Measurements from ENCODE around the gene UMAD1.

The UMAD1 gene

DNA sequence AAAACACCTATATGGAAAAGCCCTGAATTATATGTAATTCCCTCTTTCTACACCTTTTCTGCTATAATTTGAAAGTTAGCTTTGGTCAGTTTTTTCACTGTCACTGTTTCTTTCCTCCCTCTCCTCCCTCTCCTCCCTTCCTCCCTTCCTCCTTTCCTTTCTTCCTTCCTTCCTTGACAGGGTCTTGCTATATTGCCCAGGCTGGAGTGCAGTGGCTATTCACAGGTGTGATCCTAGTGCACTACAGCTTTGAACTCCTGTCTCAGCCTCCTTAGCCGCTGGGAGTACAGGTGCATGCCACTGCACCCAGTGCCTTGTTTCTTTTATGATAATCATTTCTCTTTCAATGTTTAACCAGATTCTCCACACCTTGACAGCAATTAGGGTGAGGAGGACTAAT is 22.1 kb upstream of the UMAD1 start:
- no peak for DNase-seq
- no peaks in the 10 kb centered on the region for H3K79me2 ChIP-seq (ENCODE audit: low read length)
- no peaks in the 10 kb centered on the region for H3F3A ChIP-seq (ENCODE audit: insufficient read depth, low read length)
- H3K4me3 ChIP-seq (ENCODE audit: low read length), result no peak overlapping the region
- no peaks in the 10 kb centered on the region for H4K20me1 ChIP-seq (ENCODE audit: insufficient read depth, low read length)
- H3K36me3 ChIP-seq (replicated peaks; ENCODE audit: insufficient read depth, low read length), result no peaks in the 10 kb centered on the region
- TF ChIP-seq, protein P1, sequence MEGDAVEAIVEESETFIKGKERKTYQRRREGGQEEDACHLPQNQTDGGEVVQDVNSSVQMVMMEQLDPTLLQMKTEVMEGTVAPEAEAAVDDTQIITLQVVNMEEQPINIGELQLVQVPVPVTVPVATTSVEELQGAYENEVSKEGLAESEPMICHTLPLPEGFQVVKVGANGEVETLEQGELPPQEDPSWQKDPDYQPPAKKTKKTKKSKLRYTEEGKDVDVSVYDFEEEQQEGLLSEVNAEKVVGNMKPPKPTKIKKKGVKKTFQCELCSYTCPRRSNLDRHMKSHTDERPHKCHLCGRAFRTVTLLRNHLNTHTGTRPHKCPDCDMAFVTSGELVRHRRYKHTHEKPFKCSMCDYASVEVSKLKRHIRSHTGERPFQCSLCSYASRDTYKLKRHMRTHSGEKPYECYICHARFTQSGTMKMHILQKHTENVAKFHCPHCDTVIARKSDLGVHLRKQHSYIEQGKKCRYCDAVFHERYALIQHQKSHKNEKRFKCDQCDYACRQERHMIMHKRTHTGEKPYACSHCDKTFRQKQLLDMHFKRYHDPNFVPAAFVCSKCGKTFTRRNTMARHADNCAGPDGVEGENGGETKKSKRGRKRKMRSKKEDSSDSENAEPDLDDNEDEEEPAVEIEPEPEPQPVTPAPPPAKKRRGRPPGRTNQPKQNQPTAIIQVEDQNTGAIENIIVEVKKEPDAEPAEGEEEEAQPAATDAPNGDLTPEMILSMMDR (IDR thresholded peaks at IDR 0.05; ENCODE audit: low read length), result no peak
- TF ChIP-seq EZH2phosphoT487 (IDR thresholded peaks at IDR 0.05; ENCODE audit: low read length), result no peak
- no peak for TF ChIP-seq EZH2 (optimal IDR thresholded peaks at IDR 0.05; ENCODE audit: low read depth, low read length)
- no peak overlapping the region for H3K9ac ChIP-seq (ENCODE audit: low read length)
- no peak overlapping the region for H2AFZ ChIP-seq (ENCODE audit: low read length)
- H3K4me1 ChIP-seq (ENCODE audit: low read length), result no peaks in the 10 kb centered on the region
- H3K27me3 ChIP-seq (replicated peaks; ENCODE audit: insufficient read depth, low read length), result no peaks in the 10 kb centered on the region
- H3K9me2 ChIP-seq (replicated peaks; ENCODE audit: insufficient read depth, low read length), result no peaks in the 10 kb centered on the region
- H3K27ac ChIP-seq (ENCODE audit: low read length), result no peak overlapping the region
- no peak overlapping the region for H3K4me2 ChIP-seq (ENCODE audit: low read depth, low read length)
- no peaks in the 10 kb centered on the region for H3K9me3 ChIP-seq (replicated peaks; ENCODE audit: insufficient read depth, low read length)

DNA sequence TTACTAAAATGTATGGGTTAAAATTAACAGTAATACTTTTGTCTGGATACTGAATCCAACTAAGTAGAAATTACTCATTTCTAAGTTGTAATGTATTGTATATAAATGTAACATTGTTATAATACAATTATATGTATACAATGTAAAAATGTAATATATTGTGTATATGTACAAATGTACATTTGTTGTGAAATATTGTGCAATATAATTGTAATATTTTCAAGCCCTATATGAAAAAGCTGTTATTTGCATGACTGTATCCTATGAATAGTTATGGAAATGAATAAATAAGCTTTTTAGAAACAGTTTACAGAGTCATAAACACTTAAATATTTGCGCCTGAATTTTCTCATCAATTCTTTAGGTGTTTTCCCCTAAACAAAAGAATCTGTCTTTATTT is 20.3 kb upstream of the UMAD1 start:
- no peaks in the 10 kb centered on the region for H3K27me3 ChIP-seq (replicated peaks; ENCODE audit: insufficient read depth, low read length)
- no peaks in the 10 kb centered on the region for H3F3A ChIP-seq (ENCODE audit: insufficient read depth, low read length)
- no peak overlapping the region for H3K27ac ChIP-seq (ENCODE audit: low read length)
- no peak overlapping the region for H3K4me3 ChIP-seq (ENCODE audit: low read length)
- no peaks in the 10 kb centered on the region for H3K79me2 ChIP-seq (ENCODE audit: low read length)
- H2AFZ ChIP-seq (ENCODE audit: low read length), result no peak overlapping the region
- no peak overlapping the region for H3K4me2 ChIP-seq (ENCODE audit: low read depth, low read length)
- no peak for TF ChIP-seq EZH2 (optimal IDR thresholded peaks at IDR 0.05; ENCODE audit: low read depth, low read length)
- TF ChIP-seq, protein P1 (IDR thresholded peaks at IDR 0.05; ENCODE audit: low read length), result no peak
- TF ChIP-seq EZH2phosphoT487 (IDR thresholded peaks at IDR 0.05; ENCODE audit: low read length), result no peak
- H3K9me2 ChIP-seq (replicated peaks; ENCODE audit: insufficient read depth, low read length), result no peaks in the 10 kb centered on the region
- no peak for DNase-seq
- no peaks in the 10 kb centered on the region for H4K20me1 ChIP-seq (ENCODE audit: insufficient read depth, low read length)
- no peaks in the 10 kb centered on the region for H3K36me3 ChIP-seq (replicated peaks; ENCODE audit: insufficient read depth, low read length)
- H3K9me3 ChIP-seq (replicated peaks; ENCODE audit: insufficient read depth, low read length), result no peaks in the 10 kb centered on the region
- H3K4me1 ChIP-seq (ENCODE audit: low read length), result no peaks in the 10 kb centered on the region
- no peak overlapping the region for H3K9ac ChIP-seq (ENCODE audit: low read length)

DNA sequence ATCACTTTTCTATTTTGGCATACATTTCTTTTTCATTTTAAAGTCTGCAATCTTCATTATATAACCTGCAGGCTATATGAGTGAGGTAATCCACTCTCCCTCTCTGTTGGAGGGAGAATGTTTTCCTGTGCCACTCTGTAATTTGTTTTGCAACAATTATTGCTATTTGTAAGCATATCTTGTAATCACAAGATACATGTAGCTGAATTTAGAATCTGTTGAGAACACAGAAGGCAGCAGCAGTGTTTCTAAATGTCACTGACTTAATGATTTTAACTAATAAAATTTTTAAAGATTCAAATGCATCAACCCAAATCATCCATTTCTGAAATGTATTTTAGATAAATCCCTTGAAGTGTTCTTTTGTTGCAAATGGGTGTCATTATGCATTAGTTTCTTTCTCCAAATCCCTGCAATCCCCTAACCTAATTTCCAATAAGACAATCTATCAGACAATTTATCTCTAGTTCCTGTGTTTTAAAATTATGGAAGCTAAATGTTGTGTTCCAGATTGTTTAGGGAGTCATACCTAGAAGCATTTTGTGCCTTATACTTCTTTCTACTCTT is 19.8 kb upstream of the UMAD1 start:
- TF ChIP-seq EZH2phosphoT487 (IDR thresholded peaks at IDR 0.05; ENCODE audit: low read length), result no peak
- no peak for TF ChIP-seq EZH2 (optimal IDR thresholded peaks at IDR 0.05; ENCODE audit: low read depth, low read length)
- TF ChIP-seq, protein P1 (IDR thresholded peaks at IDR 0.05; ENCODE audit: low read length), result no peak
- Histone ChIP-seq H3K9ac (ENCODE audit: low read length) (no peak overlapping the region), H3K9me2 (replicated peaks; ENCODE audit: insufficient read depth, low read length) (no peaks in the 10 kb centered on the region), H3K4me2 (ENCODE audit: low read depth, low read length) (no peak overlapping the region), H3K4me3 (ENCODE audit: low read length) (no peak overlapping the region), H3K36me3 (replicated peaks; ENCODE audit: insufficient read depth, low read length) (no peaks in the 10 kb centered on the region), H3F3A (ENCODE audit: insufficient read depth, low read length) (no peaks in the 10 kb centered on the region), H3K27me3 (replicated peaks; ENCODE audit: insufficient read depth, low read length) (no peaks in the 10 kb centered on the region), H3K4me1 (ENCODE audit: low read length) (no peaks in the 10 kb centered on the region), H2AFZ (ENCODE audit: low read length) (no peak overlapping the region), H4K20me1 (ENCODE audit: insufficient read depth, low read length) (no peaks in the 10 kb centered on the region), H3K79me2 (ENCODE audit: low read length) (no peaks in the 10 kb centered on the region), H3K27ac (ENCODE audit: low read length) (no peak overlapping the region), H3K9me3 (replicated peaks; ENCODE audit: insufficient read depth, low read length) (no peaks in the 10 kb centered on the region)
- DNase-seq, result no peak

Measured in MM.1S (cell line).